H9 (cell line): ENCODE results near the gene BCAT1. TPM values are rescaled to one million over a fixed set of nuclear protein-coding genes. Genes with fewer than 3 reads are reported as not detected.

Experiments
- DNase-seq: peaks from one replicate; pipeline ENCODE4 v3.0.0-alpha.2; 2017
- H2AFZ ChIP-seq: one replicate; pipeline ENCODE4 v1.6.1; 2013; ENCODE audit warnings: mild to moderate bottlenecking, low read length, control low read depth, moderate library complexity
- H2AK5ac ChIP-seq: 2 replicates; pipeline ENCODE4 v1.6.1; 2013; ENCODE audit warnings: low read length, control low read depth, mixed read lengths; ENCODE audit not compliant: insufficient read length
- H2BK120ac ChIP-seq: one replicate; pipeline ENCODE4 v1.6.1; 2013; ENCODE audit warnings: low read depth, mild to moderate bottlenecking, low read length, control low read depth, inconsistent platforms; ENCODE audit not compliant: poor library complexity, severe bottlenecking
- H2BK12ac ChIP-seq: 2 replicates; pipeline ENCODE4 v1.6.1; 2013; ENCODE audit warnings: low read length, control low read depth, mixed read lengths, low read depth; ENCODE audit not compliant: insufficient read length
- H2BK15ac ChIP-seq: 2 replicates; pipeline ENCODE4 v1.6.1; 2013; ENCODE audit warnings: low read depth, low read length, control low read depth
- H2BK20ac ChIP-seq: one replicate; pipeline ENCODE4 v1.6.1; 2013; ENCODE audit warnings: low read depth, mild to moderate bottlenecking, low read length, control low read depth, inconsistent platforms; ENCODE audit not compliant: poor library complexity, severe bottlenecking
- H2BK5ac ChIP-seq: 2 replicates; pipeline ENCODE4 v1.6.1; 2013; ENCODE audit warnings: low read length, control low read depth, mixed read lengths; ENCODE audit not compliant: insufficient read length
- H3K14ac ChIP-seq: 2 replicates; pipeline ENCODE4 v1.6.1; 2013; ENCODE audit warnings: low read length, control low read depth; ENCODE audit not compliant: insufficient read depth
- H3K18ac ChIP-seq: 2 replicates; pipeline ENCODE4 v1.6.1; 2013; ENCODE audit warnings: low read depth, mild to moderate bottlenecking, mixed read lengths, low read length, control low read depth; ENCODE audit not compliant: insufficient read length
- H3K23ac ChIP-seq: 2 replicates; pipeline ENCODE4 v1.6.1; 2013; ENCODE audit warnings: low read length, control low read depth, mixed read lengths, low read depth; ENCODE audit not compliant: insufficient read length
- H3K23me2 ChIP-seq: 2 replicates; pipeline ENCODE4 v1.6.1; 2013; ENCODE audit warnings: low read depth, mild to moderate bottlenecking, mixed read lengths, low read length, control low read depth; ENCODE audit not compliant: insufficient read length, poor library complexity, severe bottlenecking
- H3K27ac ChIP-seq: 2 replicates; pipeline ENCODE4 v1.5.1; 2013; ENCODE audit warnings: low read length, control low read depth, mixed read lengths, low read depth; ENCODE audit not compliant: insufficient read length
- H3K27me3 ChIP-seq: 2 replicates; pipeline ENCODE4 v1.6.1; 2013; ENCODE audit warnings: low read length, control low read depth, inconsistent platforms; ENCODE audit not compliant: insufficient read depth
- H3K4ac ChIP-seq: 2 replicates; pipeline ENCODE4 v1.6.1; 2013; ENCODE audit warnings: low read depth, mild to moderate bottlenecking, control low read depth, inconsistent platforms, low read length, moderate library complexity
- H3K4me1 ChIP-seq: 2 replicates; pipeline ENCODE4 v1.6.1; 2013; ENCODE audit warnings: low read length, control low read depth, inconsistent platforms; ENCODE audit not compliant: insufficient read depth
- H3K4me2 ChIP-seq: 2 replicates; pipeline ENCODE4 v1.6.1; 2013; ENCODE audit warnings: low read length, control low read depth, mixed read lengths; ENCODE audit not compliant: insufficient read length, insufficient read depth
- H3K56ac ChIP-seq: 2 replicates; pipeline ENCODE4 v1.6.1; 2013; ENCODE audit warnings: low read depth, mild to moderate bottlenecking, mixed read lengths, low read length, control low read depth; ENCODE audit not compliant: insufficient read length
- H3K79me1 ChIP-seq: 2 replicates; pipeline ENCODE4 v1.6.1; 2013; ENCODE audit warnings: low read depth, mild to moderate bottlenecking, moderate library complexity, low read length, control low read depth, inconsistent platforms; ENCODE audit not compliant: insufficient read depth, poor library complexity, severe bottlenecking
- H3K79me2 ChIP-seq: 2 replicates; pipeline ENCODE4 v1.6.1; 2013; ENCODE audit warnings: low read length, control low read depth, inconsistent platforms; ENCODE audit not compliant: insufficient read depth
- H3K9ac ChIP-seq: 2 replicates; pipeline ENCODE4 v1.6.1; 2013; ENCODE audit warnings: low read length, control low read depth, mixed read lengths; ENCODE audit not compliant: insufficient read length; ENCODE audit errors: extremely low read depth
- H3K9me3 ChIP-seq: one replicate; pipeline ENCODE4 v1.6.1; 2013; ENCODE audit warnings: low read depth, low read length, inconsistent platforms; ENCODE audit not compliant: control insufficient read depth
- H3T11ph ChIP-seq: one replicate; pipeline ENCODE4 v1.6.1; 2013; ENCODE audit warnings: mild to moderate bottlenecking, low read length, control low read depth, inconsistent platforms
- H4K20me1 ChIP-seq: one replicate; pipeline ENCODE4 v1.6.1; 2013; ENCODE audit not compliant: control insufficient read depth, insufficient read length, insufficient read depth
- H4K5ac ChIP-seq: 2 replicates; pipeline ENCODE4 v1.6.1; 2013; ENCODE audit warnings: low read depth, mild to moderate bottlenecking, mixed read lengths, low read length, control low read depth; ENCODE audit not compliant: insufficient read length
- H4K8ac ChIP-seq: replicated peaks from 2 replicates; pipeline ENCODE4 v1.6.1; 2013; ENCODE audit warnings: low read length, control low read depth, mixed read lengths, low read depth; ENCODE audit not compliant: insufficient read length
- H4K91ac ChIP-seq: 2 replicates; pipeline ENCODE4 v1.6.1; 2013; ENCODE audit warnings: low read depth, mild to moderate bottlenecking, moderate library complexity, mixed read lengths, low read length, control low read depth; ENCODE audit not compliant: insufficient read length
- H3K27ac Mint-ChIP-seq, 3 experiments: 2 replicates in 2 of 3; 3 replicates in 1 of 3; pipeline ENCODE4 v1.8.0; 2020 to 2021; ENCODE audit warnings: mixed read lengths in 3 of 3, mild to moderate bottlenecking in 1 of 3, moderate library complexity in 1 of 3
- H3K27me3 Mint-ChIP-seq: 2 replicates; pipeline ENCODE4 v1.8.0; 2021; ENCODE audit warnings: low read depth, mild to moderate bottlenecking, moderate library complexity, mixed read lengths
- H3K36me3 Mint-ChIP-seq, 3 experiments: 2 replicates in 2 of 3; 3 replicates in 1 of 3; pipeline ENCODE4 v1.8.0; 2020 to 2021; ENCODE audit warnings: low read depth in 3 of 3, mixed read lengths in 3 of 3; ENCODE audit not compliant: insufficient read depth in 1 of 3
- H3K4me1 Mint-ChIP-seq, 2 experiments: 2 replicates each; pipeline ENCODE4 v1.8.0; 2020; ENCODE audit warnings: mixed read lengths in 2 of 2
- H3K4me3 Mint-ChIP-seq, 2 experiments: 2 replicates in 1 of 2; 3 replicates in 1 of 2; pipeline ENCODE4 v1.8.0; 2020 to 2021; ENCODE audit warnings: mild to moderate bottlenecking in 2 of 2, mixed read lengths in 2 of 2, moderate library complexity in 1 of 2
- H3K9me3 Mint-ChIP-seq, 2 experiments: 2 replicates in 1 of 2; 3 replicates in 1 of 2; pipeline ENCODE4 v1.8.0; 2020; ENCODE audit warnings: mild to moderate bottlenecking in 2 of 2, mixed read lengths in 2 of 2, moderate library complexity in 1 of 2
- WGBS: extraction: QIAGEN DNeasy Blood & Tissue Kit; methylation state at CpG from one replicate; pipeline ENCODE4 v1.1.7; 2013; ENCODE audit warnings: missing lambda C conversion rate, low lambda C conversion rate, mixed read lengths; ENCODE audit not compliant: insufficient read length; ENCODE audit errors: extremely low coverage; 5-methylcytosine and 5-hydroxymethylcytosine counted together
- total RNA-seq: library from RNA; stranded (reverse); gene quantifications from 2 replicates; pipeline ENCODE4 v1.2.1, GENCODE V29; 2021
- TF ChIP-seq, protein P1 (sequence below): fragments of 200-600 bp; sonication (generic); conservative IDR thresholded peaks from 3 replicates; pipeline ENCODE4 v1.8.0; 2021; ENCODE audit warnings: antibody characterized with exemption, mild to moderate bottlenecking

The BCAT1 gene
- total RNA-seq, 1 experiment from 2014 or later, result 244 TPM

DNA sequence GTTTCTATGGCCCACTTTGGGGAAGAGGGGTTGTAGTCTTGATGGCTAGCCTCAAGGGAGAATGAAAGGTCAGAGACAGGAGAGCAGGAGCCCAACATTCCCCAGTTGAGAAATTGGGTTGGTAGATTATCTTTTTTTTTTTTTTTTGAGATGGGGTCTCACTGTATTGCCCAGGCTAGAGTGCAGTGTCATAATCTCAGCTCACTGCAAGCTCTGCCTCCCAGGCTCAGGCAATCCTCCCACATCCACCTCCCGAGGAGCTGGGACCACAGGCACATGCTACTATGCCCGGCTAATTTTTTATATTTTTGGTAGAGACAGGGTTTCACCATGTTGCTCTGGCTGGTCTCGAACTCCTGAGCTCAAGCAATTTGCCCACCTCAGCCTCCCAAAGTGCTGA lies 34.9 kb downstream of the BCAT1 start:
- WGBS, result no CpG with 5 or more reads among the region's 3 CpGs
- H3K14ac ChIP-seq, result no peak overlapping the region
- H2BK120ac ChIP-seq, result no peak overlapping the region
- no peak overlapping the region for H3K27ac ChIP-seq
- H4K8ac ChIP-seq, result no peak overlapping the region
- H3K4ac ChIP-seq, result no peak overlapping the region
- no peak overlapping the region for H2BK15ac ChIP-seq
- H4K20me1 ChIP-seq, result no peaks in the 10 kb centered on the region
- H3K4me1 ChIP-seq, result peaks cover 2% of the 10 kb centered on the region; the same call in 1 of the 2 replicates
- no peak overlapping the region for H2BK5ac ChIP-seq
- H3K4me1 Mint-ChIP-seq, result peaks cover 17 to 20% of the 10 kb centered on the region in 2 experiments
- no peaks in the 10 kb centered on the region for H3K27me3 Mint-ChIP-seq
- TF ChIP-seq, protein P1, sequence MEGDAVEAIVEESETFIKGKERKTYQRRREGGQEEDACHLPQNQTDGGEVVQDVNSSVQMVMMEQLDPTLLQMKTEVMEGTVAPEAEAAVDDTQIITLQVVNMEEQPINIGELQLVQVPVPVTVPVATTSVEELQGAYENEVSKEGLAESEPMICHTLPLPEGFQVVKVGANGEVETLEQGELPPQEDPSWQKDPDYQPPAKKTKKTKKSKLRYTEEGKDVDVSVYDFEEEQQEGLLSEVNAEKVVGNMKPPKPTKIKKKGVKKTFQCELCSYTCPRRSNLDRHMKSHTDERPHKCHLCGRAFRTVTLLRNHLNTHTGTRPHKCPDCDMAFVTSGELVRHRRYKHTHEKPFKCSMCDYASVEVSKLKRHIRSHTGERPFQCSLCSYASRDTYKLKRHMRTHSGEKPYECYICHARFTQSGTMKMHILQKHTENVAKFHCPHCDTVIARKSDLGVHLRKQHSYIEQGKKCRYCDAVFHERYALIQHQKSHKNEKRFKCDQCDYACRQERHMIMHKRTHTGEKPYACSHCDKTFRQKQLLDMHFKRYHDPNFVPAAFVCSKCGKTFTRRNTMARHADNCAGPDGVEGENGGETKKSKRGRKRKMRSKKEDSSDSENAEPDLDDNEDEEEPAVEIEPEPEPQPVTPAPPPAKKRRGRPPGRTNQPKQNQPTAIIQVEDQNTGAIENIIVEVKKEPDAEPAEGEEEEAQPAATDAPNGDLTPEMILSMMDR, result no peak
- H3K27me3 ChIP-seq, result no peaks in the 10 kb centered on the region
- H3K23ac ChIP-seq, result no peak overlapping the region
- H2AFZ ChIP-seq, result no peak overlapping the region
- H3K79me2 ChIP-seq, result peaks cover 23% of the 10 kb centered on the region
- H4K5ac ChIP-seq, result no peak overlapping the region
- H2BK12ac ChIP-seq, result no peak overlapping the region
- H3K9me3 ChIP-seq, result no peaks in the 10 kb centered on the region
- DNase-seq, result no peak
- peaks cover 10 to 34% (median 17%) of the 10 kb centered on the region in 3 experiments for H3K36me3 Mint-ChIP-seq
- H2BK20ac ChIP-seq, result no peak overlapping the region
- no peak overlapping the region for H3K18ac ChIP-seq
- H3K79me1 ChIP-seq, result peaks cover 12% of the 10 kb centered on the region
- no peaks in the 10 kb centered on the region for H3K9me3 Mint-ChIP-seq
- H3K56ac ChIP-seq, result no peak overlapping the region
- no peak overlapping the region for H2AK5ac ChIP-seq
- no peak overlapping the region for H3K4me3 Mint-ChIP-seq
- no peak overlapping the region for H3T11ph ChIP-seq
- H3K4me2 ChIP-seq, result no peak overlapping the region
- H3K23me2 ChIP-seq, result no peaks in the 10 kb centered on the region
- H4K91ac ChIP-seq, result no peak overlapping the region
- H3K27ac Mint-ChIP-seq, result peak overlapping the region in 1 of 3 experiments; percentile 57; a peak in 1 of 7 replicates
- no peak overlapping the region for H3K9ac ChIP-seq
